Measurements from ENCODE around the gene SGF29. TPM values are rescaled to one million over a fixed set of nuclear protein-coding genes. Genes with fewer than 3 reads are reported as not detected.

Gene SGF29
- total RNA-seq, 1 donor from 2014 or later = 10.6 TPM

DNA sequence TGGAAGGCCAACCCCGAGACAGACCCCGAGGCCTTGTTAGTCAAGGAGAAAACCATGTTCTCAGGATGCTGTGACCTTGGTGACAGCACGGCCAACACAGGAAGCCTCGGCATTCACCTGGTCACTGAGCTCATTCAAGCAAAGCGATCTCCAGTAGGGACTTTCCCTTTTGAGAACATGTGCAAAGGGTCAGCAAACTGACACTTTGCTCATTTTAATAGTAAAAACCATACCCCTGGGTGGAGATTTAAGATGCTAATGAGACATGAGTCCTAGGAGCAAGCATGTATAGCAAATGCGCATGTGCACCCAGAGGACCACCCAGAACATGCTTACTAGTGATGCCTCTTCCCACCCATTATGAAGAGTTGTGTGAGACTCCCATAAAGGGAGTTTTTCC, 48.8 kb downstream of the SGF29 start:
- Histone ChIP-seq H3K9ac (ENCODE audit: low read length) (no peak overlapping the region), H3K9me3 (ENCODE audit: insufficient read depth, low read depth, low read length) (no peaks in the 10 kb centered on the region), H3K4me3 (ENCODE audit: insufficient read depth, low read depth, low read length) (no peak overlapping the region), H3K27me3 (ENCODE audit: insufficient read depth, low read length) (no peaks in the 10 kb centered on the region), H3K36me3 (ENCODE audit: insufficient read depth, low read length) (no peaks in the 10 kb centered on the region), H2AFZ (ENCODE audit: low read depth, low read length) (no peak overlapping the region), H4K20me1 (ENCODE audit: insufficient read depth, low read length) (no peaks in the 10 kb centered on the region), H3K79me2 (ENCODE audit: insufficient read depth, low read length) (no peaks in the 10 kb centered on the region), H3K27ac (ENCODE audit: low read depth, low read length) (no peak overlapping the region), H3K4me2 (ENCODE audit: low read length) (no peak overlapping the region), H3K4me1 (ENCODE audit: insufficient read depth, low read length) (no peaks in the 10 kb centered on the region)
- no peaks in the 10 kb centered on the region for H3K9me3 Mint-ChIP-seq (ENCODE audit: unreplicated experiment)
- no peaks in the 10 kb centered on the region for H3K36me3 Mint-ChIP-seq (ENCODE audit: low read depth, unreplicated experiment)
- TF ChIP-seq, protein P1, sequence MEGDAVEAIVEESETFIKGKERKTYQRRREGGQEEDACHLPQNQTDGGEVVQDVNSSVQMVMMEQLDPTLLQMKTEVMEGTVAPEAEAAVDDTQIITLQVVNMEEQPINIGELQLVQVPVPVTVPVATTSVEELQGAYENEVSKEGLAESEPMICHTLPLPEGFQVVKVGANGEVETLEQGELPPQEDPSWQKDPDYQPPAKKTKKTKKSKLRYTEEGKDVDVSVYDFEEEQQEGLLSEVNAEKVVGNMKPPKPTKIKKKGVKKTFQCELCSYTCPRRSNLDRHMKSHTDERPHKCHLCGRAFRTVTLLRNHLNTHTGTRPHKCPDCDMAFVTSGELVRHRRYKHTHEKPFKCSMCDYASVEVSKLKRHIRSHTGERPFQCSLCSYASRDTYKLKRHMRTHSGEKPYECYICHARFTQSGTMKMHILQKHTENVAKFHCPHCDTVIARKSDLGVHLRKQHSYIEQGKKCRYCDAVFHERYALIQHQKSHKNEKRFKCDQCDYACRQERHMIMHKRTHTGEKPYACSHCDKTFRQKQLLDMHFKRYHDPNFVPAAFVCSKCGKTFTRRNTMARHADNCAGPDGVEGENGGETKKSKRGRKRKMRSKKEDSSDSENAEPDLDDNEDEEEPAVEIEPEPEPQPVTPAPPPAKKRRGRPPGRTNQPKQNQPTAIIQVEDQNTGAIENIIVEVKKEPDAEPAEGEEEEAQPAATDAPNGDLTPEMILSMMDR (IDR thresholded peaks at IDR 0.05; ENCODE audit: insufficient read depth, low read depth, low read length) = no peak
- no peak for TF ChIP-seq EZH2 (IDR thresholded peaks at IDR 0.05; ENCODE audit: insufficient read depth, low read length)
- H3K27ac Mint-ChIP-seq (ENCODE audit: unreplicated experiment) = no peak overlapping the region
- FAIRE-seq (no peak), DNase-seq (ENCODE audit: low read depth) (no peak)
- peaks cover under 1% of the 10 kb centered on the region for H3K4me1 Mint-ChIP-seq (ENCODE audit: low read depth, unreplicated experiment)
- no peak overlapping the region for H3K4me3 Mint-ChIP-seq (ENCODE audit: unreplicated experiment)
- H3K27me3 Mint-ChIP-seq (ENCODE audit: low read depth, unreplicated experiment) = peaks cover 25% of the 10 kb centered on the region

DNA sequence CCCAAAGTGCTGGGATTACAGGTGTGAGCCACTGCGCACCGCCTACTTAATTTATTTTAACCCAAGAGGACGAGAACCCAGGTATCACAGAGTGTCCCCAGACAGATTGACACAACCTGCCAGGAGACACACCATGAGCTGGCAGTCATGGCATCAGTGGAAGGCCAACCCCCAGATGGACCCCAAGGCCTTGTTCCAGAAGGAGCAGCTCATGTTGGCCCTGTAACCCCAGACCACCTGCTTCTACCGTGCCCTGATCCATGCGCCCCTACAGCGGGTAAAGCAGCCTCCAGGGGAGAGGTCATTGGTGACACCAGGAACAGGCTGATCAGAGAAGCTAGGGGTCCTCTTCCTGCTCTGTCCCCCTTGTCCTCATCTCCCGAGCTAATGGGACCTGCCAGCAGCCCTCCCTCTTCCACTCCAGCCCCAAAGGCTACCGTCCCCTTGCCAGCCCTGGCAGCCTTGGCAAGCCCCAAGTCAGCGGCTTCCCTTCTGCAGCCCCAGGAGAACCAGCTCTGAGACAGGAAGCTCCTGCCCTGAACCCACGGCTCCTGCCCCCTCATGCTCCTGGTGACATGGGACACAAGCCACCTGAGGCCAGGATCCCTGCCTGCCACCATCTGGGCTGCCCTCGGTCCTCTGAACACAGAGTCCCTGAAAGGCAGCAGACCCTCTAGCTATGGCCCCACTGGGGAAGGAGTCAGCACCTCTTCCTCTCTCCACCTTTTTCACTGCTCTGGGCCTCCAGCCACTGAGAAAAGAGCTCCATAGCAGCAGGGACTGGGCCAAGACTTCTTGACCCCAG, 49.9 kb downstream of the SGF29 start:
- no peaks in the 10 kb centered on the region for H3K4me1 ChIP-seq (ENCODE audit: insufficient read depth, low read length)
- no peak overlapping the region for H3K27ac ChIP-seq (ENCODE audit: low read depth, low read length)
- H3K36me3 ChIP-seq (ENCODE audit: insufficient read depth, low read length) = no peaks in the 10 kb centered on the region
- no peaks in the 10 kb centered on the region for H4K20me1 ChIP-seq (ENCODE audit: insufficient read depth, low read length)
- FAIRE-seq (no peak), DNase-seq (ENCODE audit: low read depth) (no peak)
- H3K4me2 ChIP-seq (ENCODE audit: low read length) = no peak overlapping the region
- no peaks in the 10 kb centered on the region for H3K9me3 ChIP-seq (ENCODE audit: insufficient read depth, low read depth, low read length)
- no peaks in the 10 kb centered on the region for H3K36me3 Mint-ChIP-seq (ENCODE audit: low read depth, unreplicated experiment)
- H3K27ac Mint-ChIP-seq (ENCODE audit: unreplicated experiment) = no peak overlapping the region
- no peak overlapping the region for H3K4me3 Mint-ChIP-seq (ENCODE audit: unreplicated experiment)
- peaks cover 25% of the 10 kb centered on the region for H3K27me3 Mint-ChIP-seq (ENCODE audit: low read depth, unreplicated experiment)
- TF ChIP-seq, protein P1 (IDR thresholded peaks at IDR 0.05; ENCODE audit: insufficient read depth, low read depth, low read length) = no peak
- TF ChIP-seq EZH2 (IDR thresholded peaks at IDR 0.05; ENCODE audit: insufficient read depth, low read length) = no peak
- H3K79me2 ChIP-seq (ENCODE audit: insufficient read depth, low read length) = no peaks in the 10 kb centered on the region
- no peak overlapping the region for H2AFZ ChIP-seq (ENCODE audit: low read depth, low read length)
- H3K4me3 ChIP-seq (ENCODE audit: insufficient read depth, low read depth, low read length) = no peak overlapping the region
- H3K27me3 ChIP-seq (ENCODE audit: insufficient read depth, low read length) = no peaks in the 10 kb centered on the region
- H3K9ac ChIP-seq (ENCODE audit: low read length) = no peak overlapping the region
- no peaks in the 10 kb centered on the region for H3K9me3 Mint-ChIP-seq (ENCODE audit: unreplicated experiment)
- no peaks in the 10 kb centered on the region for H3K4me1 Mint-ChIP-seq (ENCODE audit: low read depth, unreplicated experiment)

- no peak for TF ChIP-seq EZH2 (IDR thresholded peaks at IDR 0.05; ENCODE audit: insufficient read depth, low read length)
- TF ChIP-seq, protein P1 (IDR thresholded peaks at IDR 0.05; ENCODE audit: insufficient read depth, low read depth, low read length) = no peak
- H3K27ac ChIP-seq (ENCODE audit: low read depth, low read length) = no peak overlapping the region
- H3K79me2 ChIP-seq (ENCODE audit: insufficient read depth, low read length) = no peaks in the 10 kb centered on the region
- DNase-seq (ENCODE audit: low read depth) (no peak), FAIRE-seq (no peak)
- no peaks in the 10 kb centered on the region for H3K9me3 Mint-ChIP-seq (ENCODE audit: unreplicated experiment)
- no peaks in the 10 kb centered on the region for H3K4me1 Mint-ChIP-seq (ENCODE audit: low read depth, unreplicated experiment)
- no peak overlapping the region for H3K4me3 ChIP-seq (ENCODE audit: insufficient read depth, low read depth, low read length)
- no peak overlapping the region for H3K9ac ChIP-seq (ENCODE audit: low read length)
- H3K9me3 ChIP-seq (ENCODE audit: insufficient read depth, low read depth, low read length) = no peaks in the 10 kb centered on the region
- no peak overlapping the region for H3K4me2 ChIP-seq (ENCODE audit: low read length)
- peaks cover 25% of the 10 kb centered on the region for H3K27me3 Mint-ChIP-seq (ENCODE audit: low read depth, unreplicated experiment)
- no peaks in the 10 kb centered on the region for H3K36me3 ChIP-seq (ENCODE audit: insufficient read depth, low read length)
- no peak overlapping the region for H3K27ac Mint-ChIP-seq (ENCODE audit: unreplicated experiment)
- H3K4me3 Mint-ChIP-seq (ENCODE audit: unreplicated experiment) = no peak overlapping the region
- H3K27me3 ChIP-seq (ENCODE audit: insufficient read depth, low read length) = no peaks in the 10 kb centered on the region
- H2AFZ ChIP-seq (ENCODE audit: low read depth, low read length) = no peak overlapping the region
- no peaks in the 10 kb centered on the region for H3K4me1 ChIP-seq (ENCODE audit: insufficient read depth, low read length)
- H4K20me1 ChIP-seq (ENCODE audit: insufficient read depth, low read length) = no peaks in the 10 kb centered on the region
- no peaks in the 10 kb centered on the region for H3K36me3 Mint-ChIP-seq (ENCODE audit: low read depth, unreplicated experiment)
Observed at GRCh38 chr16:28604186-28604565, 50.5 kb downstream of the SGF29 start.
